ENCODE measurements around the gene PRRC2C. TPM values are rescaled to one million over a fixed set of nuclear protein-coding genes. Genes with fewer than 3 reads are reported as not detected.

Gene PRRC2C
- total RNA-seq, 2 experiments from 2014 or later: 73.5 to 191 TPM

GRCh38 chr1:171566467-171566866, 81.1 kb downstream of the PRRC2C start:
- BruUV-seq (replicated peaks): no TSS peak
- CTCF ChIA-PET (ENCODE audit: unreplicated experiment): no interaction called here
- intact Hi-C loops (cut with micrococcal nuclease; ENCODE audit: unreplicated experiment): no loop called here

GRCh38 chr1:171570295-171570694, 85.0 kb downstream of the PRRC2C start:
- intact Hi-C loops (cut with micrococcal nuclease; ENCODE audit: unreplicated experiment): no loop called here
- CTCF ChIA-PET (ENCODE audit: unreplicated experiment): no interaction called here
- BruUV-seq (replicated peaks): no TSS peak

More at GRCh38 chr1:171566467-171566866, 81.1 kb downstream of the PRRC2C start:
- no peak for DNase-seq (ENCODE audit: low spot score)
- H3K4me3 ChIP-seq (ENCODE audit: low read depth, low read length, poor library complexity, severe bottlenecking): no peak overlapping the region
- H3K79me2 ChIP-seq (ENCODE audit: insufficient read depth, low read depth, low read length): no peaks in the 10 kb centered on the region
- no peaks in the 10 kb centered on the region for H3K4me1 ChIP-seq (ENCODE audit: insufficient read depth, low read length, poor library complexity, severe bottlenecking)
- TF ChIP-seq EZH2phosphoT487 (IDR thresholded peaks at IDR 0.05; ENCODE audit: borderline replicate concordance, low read depth, low read length) (no peak), CTCF (conservative IDR thresholded peaks at IDR 0.05; ENCODE audit: low read length) (0 out of 2 replicates have a peak, but pooled peaks have one; percentile 34)
- H2AFZ ChIP-seq (ENCODE audit: low read length): no peak overlapping the region
- POLR2A ChIA-PET: interaction anchor here (0.6 to 1.9 kb wide), 2 partner anchors 9 to 27 kb away, joined by 3 to 5 read pairs; no protein-coding TSS in a partner anchor
- no peaks in the 10 kb centered on the region for H3K9me3 ChIP-seq (ENCODE audit: low read length)
- H3K9me2 ChIP-seq (ENCODE audit: insufficient read depth, low read length): no peaks in the 10 kb centered on the region
- H3K4me2 ChIP-seq (ENCODE audit: low read length): no peak overlapping the region
- no peaks in the 10 kb centered on the region for H4K20me1 ChIP-seq (ENCODE audit: insufficient read depth, low read length)
- no peak overlapping the region for H3K27ac ChIP-seq (ENCODE audit: low read depth, low read length, poor library complexity, severe bottlenecking)
- H3K36me3 ChIP-seq (ENCODE audit: insufficient read depth, low read length): peaks cover 96% of the 10 kb centered on the region

More at GRCh38 chr1:171570295-171570694, 85.0 kb downstream of the PRRC2C start:
- Histone ChIP-seq H3K4me1 (ENCODE audit: insufficient read depth, low read length, poor library complexity, severe bottlenecking) (no peaks in the 10 kb centered on the region), H3K79me2 (ENCODE audit: insufficient read depth, low read depth, low read length) (no peaks in the 10 kb centered on the region; the same call in 1 of the 2 replicates), H2AFZ (ENCODE audit: low read length) (no peak overlapping the region), H3K4me3 (ENCODE audit: low read depth, low read length, poor library complexity, severe bottlenecking) (no peak overlapping the region), H3K36me3 (ENCODE audit: insufficient read depth, low read length) (peaks cover 90% of the 10 kb centered on the region), H3K27ac (ENCODE audit: low read depth, low read length, poor library complexity, severe bottlenecking) (no peak overlapping the region), H3K4me2 (ENCODE audit: low read length) (no peak overlapping the region), H3K9me3 (ENCODE audit: low read length) (no peaks in the 10 kb centered on the region), H4K20me1 (ENCODE audit: insufficient read depth, low read length) (no peaks in the 10 kb centered on the region), H3K9me2 (ENCODE audit: insufficient read depth, low read length) (no peaks in the 10 kb centered on the region)
- POLR2A ChIA-PET: no interaction called here
- DNase-seq (ENCODE audit: low spot score): no peak
- TF ChIP-seq CTCF (conservative IDR thresholded peaks at IDR 0.05; ENCODE audit: low read length): no peak
- TF ChIP-seq EZH2phosphoT487 (IDR thresholded peaks at IDR 0.05; ENCODE audit: borderline replicate concordance, low read depth, low read length): no peak

Measured in OCI-LY7 (cell line).